SHP77 treated with DMSO at 0.1 percent for 48 hours (cell line): ENCODE measurements around the gene EML1.

ENCODE experiments used
- DNase-seq: peaks from one replicate; lab custom pipeline; 2025; lab: John Stamatoyannopoulos, UW

Gene EML1

GRCh38 chr14:99824776-99825175 is 31.6 kb downstream of the EML1 start:
- no peak for DNase-seq

GRCh38 chr14:99829450-99829849 is 36.2 kb downstream of the EML1 start:
- no peak for DNase-seq

- DNase-seq: no peak
These were observed 38.1 kb downstream of the EML1 start for GRCh38 chr14:99831303-99831702.

- no peak for DNase-seq
These were observed 38.9 kb downstream of the EML1 start for GRCh38 chr14:99831903-99832685.

- no peak for DNase-seq
These were observed 44.6 kb downstream of the EML1 start for GRCh38 chr14:99837822-99838221.

GRCh38 chr14:99838639-99839134 is 45.5 kb downstream of the EML1 start:
- no peak for DNase-seq

- DNase-seq: no peak
These were observed 46.5 kb downstream of the EML1 start for GRCh38 chr14:99839696-99840095.

- no peak for DNase-seq
These were observed 47.1 kb downstream of the EML1 start for GRCh38 chr14:99840265-99840664.

GRCh38 chr14:99840774-99841305 is 47.6 kb downstream of the EML1 start:
- no peak for DNase-seq

GRCh38 chr14:99841436-99842071 is 48.3 kb downstream of the EML1 start:
- DNase-seq: no peak

- DNase-seq: no peak
These were observed 48.9 kb downstream of the EML1 start for GRCh38 chr14:99842141-99842540.

GRCh38 chr14:99846808-99847207 is 53.6 kb downstream of the EML1 start:
- DNase-seq: no peak

- DNase-seq: no peak
These were observed 57.5 kb downstream of the EML1 start for GRCh38 chr14:99850709-99851108.

- DNase-seq: no peak
These were observed 59.4 kb downstream of the EML1 start for GRCh38 chr14:99852578-99852977.

GRCh38 chr14:99853206-99853605 is 60.0 kb downstream of the EML1 start:
- DNase-seq: no peak

GRCh38 chr14:99854831-99855230 is 61.6 kb downstream of the EML1 start:
- no peak for DNase-seq

- DNase-seq: no peak
These were observed 62.1 kb downstream of the EML1 start for GRCh38 chr14:99855271-99855670.

- no peak for DNase-seq
These were observed 64.3 kb downstream of the EML1 start for GRCh38 chr14:99857551-99857950.

GRCh38 chr14:99860219-99860618 is 67.0 kb downstream of the EML1 start:
- no peak for DNase-seq

GRCh38 chr14:99862136-99862535 is 68.9 kb downstream of the EML1 start:
- no peak for DNase-seq

GRCh38 chr14:99863059-99863458 is 69.8 kb downstream of the EML1 start:
- DNase-seq: no peak

- DNase-seq: no peak
These were observed 72.2 kb downstream of the EML1 start for GRCh38 chr14:99865408-99865807.

GRCh38 chr14:99870617-99871016 is 77.4 kb downstream of the EML1 start:
- DNase-seq: no peak
